HCT116 (cell line): ENCODE measurements around the gene ZNF763. TPM values are rescaled to one million over a fixed set of nuclear protein-coding genes. Genes with fewer than 3 reads are reported as not detected.
"Not testable (repeated sequence)": the region's sequence is repeated elsewhere in the genome, so short reads cannot be mapped to it uniquely, and the experiment has no call there.

Experiments used
- ATAC-seq: fragments of 200-7000 bp; cut with Tn5 transposase; 2 replicates; pipeline ENCODE4 v1.9.1; 2020; ENCODE audit warnings: mild to moderate bottlenecking, moderate library complexity
- BruUV-seq: library from RNA; stranded (reverse); fragments of 400-500 nt; replicated peaks from 2 replicates; lab custom pipeline; 2021; lab: Mats Ljungman, UMichigan
- CTCF ChIA-PET: fragments of 300-600 bp; sonication (Branson Sonifier 250); formaldehyde crosslinking; loops from one replicate; lab custom pipeline; 2021; ENCODE audit warnings: antibody characterized with exemption; lab: Charles Lee
- POLR2A ChIA-PET: fragments of 300-600, 350-600 bp; sonication (Branson Sonifier 250); formaldehyde crosslinking; loops from one replicate; lab custom pipeline; 2021; ENCODE audit warnings: antibody characterized with exemption; lab: Charles Lee
- RAD21 ChIA-PET, 2 experiments: fragments of 300-600 bp; sonication (Branson Sonifier 250); formaldehyde crosslinking; loops; one replicate each; lab custom pipeline; 2023; ENCODE audit warnings: low total read pairs in 2 of 2; ENCODE audit not compliant: uncharacterized antibody in 2 of 2, unreplicated experiment in 2 of 2, low non-redundant PET in 1 of 2; lab: Charles Lee
- DNase-seq: peaks from one replicate; pipeline ENCODE4 v3.0.0-alpha.2; 2010; ENCODE audit warnings: low read depth, low spot score
- H2AFZ ChIP-seq: fragments of 200-600 bp; shearing (Covaris generic), sonication (generic); 2 replicates; pipeline ENCODE4 v1.6.1; 2017; ENCODE audit warnings: low read depth, mixed run types, mixed read lengths, antibody characterized with exemption, low read length; ENCODE audit not compliant: poor library complexity, severe bottlenecking
- H3K27ac ChIP-seq: 2 replicates; pipeline ENCODE4 v1.5.1; 2012; ENCODE audit warnings: low read depth, low read length
- H3K27me3 ChIP-seq: fragments of 200-600 bp; sonication (generic); 2 replicates; pipeline ENCODE4 v1.6.1; 2016; ENCODE audit warnings: mixed run types, low read length, mixed read lengths; ENCODE audit not compliant: insufficient read depth
- H3K36me3 ChIP-seq, 2 experiments: fragments of 200-500 bp in 1 of 2; fragments of 200-600 bp in 1 of 2; sonication (Bioruptor generic) in 1 of 2; sonication (generic) in 1 of 2; 2 replicates each; pipeline versions ENCODE4 v1.5.1 to v1.6.1; 2014 to 2016; ENCODE audit warnings: low read length in 2 of 2, inconsistent platforms in 1 of 2, mixed read lengths in 1 of 2, mixed run types in 1 of 2; ENCODE audit not compliant: insufficient read depth in 2 of 2, control insufficient read depth in 1 of 2
- H3K4me1 ChIP-seq, 2 experiments: fragments of 200-600 bp in 1 of 2; sonication (generic) in 1 of 2; 2 replicates each; pipeline versions ENCODE4 v1.5.1 to v1.6.1; 2012 to 2017; ENCODE audit warnings: low read length in 2 of 2, inconsistent platforms in 1 of 2, mild to moderate bottlenecking in 1 of 2, mixed read lengths in 1 of 2, mixed run types in 1 of 2, moderate library complexity in 1 of 2; ENCODE audit not compliant: insufficient read depth in 2 of 2, control insufficient read depth in 1 of 2
- H3K4me2 ChIP-seq: fragments of 200-600 bp; sonication (generic); 2 replicates; pipeline ENCODE4 v1.6.1; 2017; ENCODE audit warnings: mixed run types, low read length, mixed read lengths
- H3K4me3 ChIP-seq, 2 experiments: fragments of 200-600 bp in 1 of 2; sonication (generic) in 1 of 2; replicated peaks in 1 of 2; 2 replicates each; pipeline ENCODE4 v1.5.1; 2011 to 2016; ENCODE audit warnings: low read length in 2 of 2, control low read depth in 1 of 2, low read depth in 1 of 2, mild to moderate bottlenecking in 1 of 2, mixed read lengths in 1 of 2, mixed run types in 1 of 2
- H3K79me2 ChIP-seq: fragments of 200-600 bp; sonication (generic); 2 replicates; pipeline ENCODE4 v1.6.1; 2017; ENCODE audit warnings: mild to moderate bottlenecking, mixed run types, low read length, moderate library complexity, mixed read lengths; ENCODE audit not compliant: insufficient read depth
- H3K9ac ChIP-seq: fragments of 200-600 bp; sonication (generic); 2 replicates; pipeline ENCODE4 v1.6.1; 2016; ENCODE audit warnings: low read length, mixed read lengths
- H3K9me2 ChIP-seq: fragments of 200-600 bp; sonication (generic), shearing (Covaris generic); 2 replicates; pipeline ENCODE4 v1.6.1; 2017; ENCODE audit warnings: mixed run types, mild to moderate bottlenecking, moderate library complexity; ENCODE audit not compliant: insufficient read depth
- H3K9me3 ChIP-seq, 2 experiments: fragments of 200-500 bp in 1 of 2; fragments of 200-600 bp in 1 of 2; sonication (Bioruptor generic) in 1 of 2; sonication (generic) in 1 of 2; 2 replicates each; pipeline ENCODE4 v1.6.1; 2014 to 2017; ENCODE audit warnings: low read length in 2 of 2, mixed read lengths in 2 of 2, inconsistent platforms in 1 of 2, low read depth in 1 of 2, mild to moderate bottlenecking in 1 of 2, mixed run types in 1 of 2, moderate library complexity in 1 of 2; ENCODE audit not compliant: control insufficient read depth in 1 of 2, insufficient read depth in 1 of 2
- H4K20me1 ChIP-seq: fragments of 200-600 bp; sonication (generic), shearing (Covaris generic); 2 replicates; pipeline ENCODE4 v1.6.1; 2017; ENCODE audit warnings: mixed run types, mild to moderate bottlenecking, moderate library complexity; ENCODE audit not compliant: insufficient read depth
- CBX3 ChIP-seq: IDR thresholded peaks from 2 replicates; pipeline ENCODE4 v1.6.1; 2012; ENCODE audit warnings: low read depth
- EGR1 ChIP-seq: IDR thresholded peaks from 2 replicates; pipeline ENCODE4 v1.6.1; 2012; ENCODE audit warnings: low read depth
- ELF1 ChIP-seq: IDR thresholded peaks from 2 replicates; pipeline ENCODE4 v1.6.1; 2012; ENCODE audit warnings: low read depth, borderline replicate concordance
- FOSL1 ChIP-seq: IDR thresholded peaks from 2 replicates; pipeline ENCODE4 v1.6.1; 2012; ENCODE audit warnings: low read depth
- JUND ChIP-seq: IDR thresholded peaks from 2 replicates; pipeline ENCODE4 v1.6.1; 2012
- POLR2A ChIP-seq: IDR thresholded peaks from 2 replicates; pipeline ENCODE4 v1.7.0; 2011; ENCODE audit warnings: borderline replicate concordance; ENCODE audit not compliant: insufficient read depth, insufficient read length; ENCODE audit errors: extremely low read depth
- POLR2AphosphoS5 ChIP-seq: IDR thresholded peaks from 2 replicates; pipeline ENCODE4 v1.6.1; 2011; ENCODE audit warnings: mild to moderate bottlenecking, low read depth, low read length, moderate library complexity
- SIN3A ChIP-seq: IDR thresholded peaks from 2 replicates; pipeline ENCODE4 v1.6.1; 2012; ENCODE audit warnings: low read depth
- SP1 ChIP-seq: IDR thresholded peaks from 2 replicates; pipeline ENCODE4 v1.6.1; 2012; ENCODE audit warnings: low read depth
- YY1 ChIP-seq: IDR thresholded peaks from 2 replicates; pipeline ENCODE4 v1.6.1; 2011; ENCODE audit warnings: low read length, low read depth, moderate library complexity, mild to moderate bottlenecking; ENCODE audit not compliant: insufficient replicate concordance; ENCODE audit errors: extremely low read depth
- ZFX ChIP-seq: fragments of 450-650 bp; IDR thresholded peaks from 2 replicates; pipeline ENCODE4 v1.6.1; 2017
- intact Hi-C: fragments of 100-400 bp; cut with micrococcal nuclease; formaldehyde crosslinking; loops from 2 replicates; pipeline ENCODE4 v1.10.0; 2022
- total RNA-seq: library from RNA; stranded (reverse); gene quantifications from one replicate; pipeline ENCODE4 v1.2.1, GENCODE V29; 2021; ENCODE audit not compliant: unreplicated experiment
- TF ChIP-seq, protein P1 (sequence below): IDR thresholded peaks from 2 replicates; pipeline ENCODE4 v1.6.1; 2012; ENCODE audit warnings: low read depth

The ZNF763 gene
- total RNA-seq, 1 experiment from 2014 or later = not detected

DNA sequence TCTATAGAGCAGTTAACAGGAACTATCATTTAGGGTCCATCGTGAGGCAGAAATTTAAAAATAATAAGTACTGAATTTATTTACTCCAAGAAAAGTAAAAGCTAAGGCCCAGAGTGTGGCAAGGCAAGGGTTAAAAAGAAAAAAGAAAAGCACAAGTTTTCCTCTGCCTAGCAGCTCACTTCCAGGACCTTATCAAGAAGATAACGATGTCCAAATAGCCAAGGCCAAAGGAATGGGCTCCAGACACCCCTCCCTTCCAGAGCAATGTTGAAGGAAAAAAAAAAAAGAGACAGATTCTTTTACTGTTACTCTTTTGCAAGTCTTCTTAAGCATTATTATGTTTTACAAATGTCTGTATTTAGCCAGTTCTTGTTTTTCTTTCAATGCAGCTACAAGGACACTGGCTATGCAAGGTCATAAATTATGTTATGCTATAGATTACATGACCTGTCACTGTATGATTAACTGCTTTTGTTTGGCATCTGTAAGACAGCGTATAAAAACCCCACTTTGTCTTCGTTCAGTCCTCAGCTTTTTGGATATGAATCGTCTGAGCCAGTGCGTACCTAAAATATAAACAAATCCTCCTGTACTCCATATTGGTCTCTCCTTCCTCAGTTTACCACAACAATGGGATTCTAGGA is 42.9 kb upstream of the ZNF763 start (continued):
- TF ChIP-seq, protein P1, sequence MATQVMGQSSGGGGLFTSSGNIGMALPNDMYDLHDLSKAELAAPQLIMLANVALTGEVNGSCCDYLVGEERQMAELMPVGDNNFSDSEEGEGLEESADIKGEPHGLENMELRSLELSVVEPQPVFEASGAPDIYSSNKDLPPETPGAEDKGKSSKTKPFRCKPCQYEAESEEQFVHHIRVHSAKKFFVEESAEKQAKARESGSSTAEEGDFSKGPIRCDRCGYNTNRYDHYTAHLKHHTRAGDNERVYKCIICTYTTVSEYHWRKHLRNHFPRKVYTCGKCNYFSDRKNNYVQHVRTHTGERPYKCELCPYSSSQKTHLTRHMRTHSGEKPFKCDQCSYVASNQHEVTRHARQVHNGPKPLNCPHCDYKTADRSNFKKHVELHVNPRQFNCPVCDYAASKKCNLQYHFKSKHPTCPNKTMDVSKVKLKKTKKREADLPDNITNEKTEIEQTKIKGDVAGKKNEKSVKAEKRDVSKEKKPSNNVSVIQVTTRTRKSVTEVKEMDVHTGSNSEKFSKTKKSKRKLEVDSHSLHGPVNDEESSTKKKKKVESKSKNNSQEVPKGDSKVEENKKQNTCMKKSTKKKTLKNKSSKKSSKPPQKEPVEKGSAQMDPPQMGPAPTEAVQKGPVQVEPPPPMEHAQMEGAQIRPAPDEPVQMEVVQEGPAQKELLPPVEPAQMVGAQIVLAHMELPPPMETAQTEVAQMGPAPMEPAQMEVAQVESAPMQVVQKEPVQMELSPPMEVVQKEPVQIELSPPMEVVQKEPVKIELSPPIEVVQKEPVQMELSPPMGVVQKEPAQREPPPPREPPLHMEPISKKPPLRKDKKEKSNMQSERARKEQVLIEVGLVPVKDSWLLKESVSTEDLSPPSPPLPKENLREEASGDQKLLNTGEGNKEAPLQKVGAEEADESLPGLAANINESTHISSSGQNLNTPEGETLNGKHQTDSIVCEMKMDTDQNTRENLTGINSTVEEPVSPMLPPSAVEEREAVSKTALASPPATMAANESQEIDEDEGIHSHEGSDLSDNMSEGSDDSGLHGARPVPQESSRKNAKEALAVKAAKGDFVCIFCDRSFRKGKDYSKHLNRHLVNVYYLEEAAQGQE = no peak

DNA sequence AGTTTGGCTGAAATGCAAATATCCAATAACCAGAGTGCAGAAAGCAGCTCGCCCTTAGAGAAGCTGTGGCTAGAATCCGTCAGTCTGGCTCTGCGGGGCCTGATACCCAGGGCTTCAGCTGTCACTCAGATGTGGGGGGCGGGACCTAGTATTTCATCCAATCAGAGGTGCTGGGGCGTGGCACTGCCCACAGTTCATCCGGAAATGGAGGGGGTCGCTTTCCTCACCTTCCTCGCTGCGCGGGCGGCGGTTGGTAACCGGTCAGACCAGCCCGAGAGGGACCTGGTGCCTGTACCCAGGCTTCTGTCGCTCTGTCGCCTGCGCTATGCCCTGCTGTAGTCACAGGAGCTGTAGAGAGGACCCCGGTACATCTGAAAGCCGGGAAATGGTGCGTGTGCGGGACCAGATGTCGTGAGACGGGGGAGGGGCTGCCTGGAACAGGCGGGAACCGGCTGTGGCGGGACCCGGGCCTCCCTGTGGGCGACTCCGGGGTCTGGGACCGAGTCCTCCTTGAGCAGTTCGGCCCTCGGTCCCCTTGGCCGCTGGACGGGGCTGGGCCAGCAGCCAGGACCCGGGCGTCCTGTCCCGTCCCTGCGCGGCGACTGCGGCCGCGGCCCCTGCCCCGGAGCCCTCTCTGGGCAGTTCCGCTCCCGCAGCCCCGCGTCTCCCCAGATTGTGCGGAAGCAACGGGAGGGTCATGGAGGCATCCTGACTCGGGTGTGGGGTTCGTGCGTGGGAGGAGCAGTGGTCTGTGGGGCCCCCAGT is 39.8 kb upstream of the ZNF763 start, which contains the start of gene ZNF700:
Gene ZNF700 (plus strand): TSS at position 222 of the 765 bp plus-strand sequence. CDS start 104 bp downstream, at position 326.
- Histone ChIP-seq H3K4me2 (peak within 1 kb of the TSS; percentile 94), H3K79me2 (peaks cover 38% of the 10 kb centered on the region), H4K20me1 (no peaks in the 10 kb centered on the region), H3K9me2 (no peaks in the 10 kb centered on the region), H3K4me1 (peaks cover 0 to 22% of the 10 kb centered on the region in 2 experiments; a peak in 2 of 4 replicates), H3K9ac (peak within 1 kb of the TSS; percentile 83), H3K27ac (peak within 1 kb of the TSS; percentile 94), H3K27me3 (no peaks in the 10 kb centered on the region), H3K36me3 (0 out of 4 replicates have a peak, but pooled peaks cover 0 to 9% of the 10 kb centered on the region in 2 experiments), H2AFZ (peak within 1 kb of the TSS; percentile 97), H3K4me3 (peak within 1 kb of the TSS; percentile 79 to 86), H3K9me3 (peaks cover 0 to 3% of the 10 kb centered on the region in 2 experiments; a peak in 2 of 4 replicates)
- ChIA-PET CTCF (interaction anchor here (0.6 to 2.9 kb wide), 3 partner anchors 64 to 747 kb away, joined by 3 to 22 read pairs (median 3); no protein-coding TSS in a partner anchor), POLR2A (interaction anchor here (0.7 to 1.0 kb wide), 3 partner anchors 9 to 864 kb away, joined by 3 to 4 read pairs (median 3); no protein-coding TSS in a partner anchor), RAD21 (no interaction called here)
- intact Hi-C loops = loop anchor here (5.0 to 10.0 kb wide), 2 partner anchors 367 to 740 kb away; partner anchors contain the start of genes MAN2B1, WDR83 and ZNF44
- DNase-seq = peak; percentile 85
- peak; percentile 94 for ATAC-seq
- TF ChIP-seq SIN3A (peak; percentile 51; the same call in 1 of the 2 replicates), YY1 (peak; percentile 25), POLR2AphosphoS5 (peak; percentile 79), JUND (no peak), ELF1 (peak; percentile 47), FOSL1 (no peak), EGR1 (peak; percentile 52; the same call in 1 of the 2 replicates), POLR2A (no peak), CBX3 (0 out of 2 replicates have a peak, but pooled peaks have one; percentile 2), ZFX (no peak), SP1 (peak; percentile 63)
- BruUV-seq = TSS peak; percentile 64

DNA sequence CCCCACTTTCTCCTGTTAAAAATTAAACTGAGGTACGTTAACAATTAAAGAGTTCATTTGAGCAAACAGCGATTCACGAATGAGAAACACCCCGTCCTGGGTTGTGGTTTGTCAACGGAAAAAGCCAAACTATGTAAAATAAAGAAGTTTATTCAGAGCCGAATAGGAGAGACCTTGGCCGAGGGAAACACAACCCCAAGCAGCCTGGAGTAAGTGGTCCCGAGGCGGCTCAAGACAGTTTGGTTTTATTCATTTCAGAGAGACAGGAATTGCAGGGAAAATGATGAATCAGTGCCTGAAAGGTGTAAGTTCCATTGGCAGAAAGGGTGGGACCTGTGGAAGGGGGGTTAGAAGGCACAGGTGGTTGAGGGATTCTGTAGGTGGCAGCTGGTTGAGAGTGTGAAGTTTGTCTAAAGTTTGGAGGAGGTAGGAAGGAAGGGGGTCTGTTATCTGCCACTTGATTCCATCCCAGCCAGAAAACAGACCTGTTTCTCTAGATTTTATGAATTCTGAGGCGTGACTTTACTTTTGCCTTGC is 39.1 kb upstream of the ZNF763 start:
- Histone ChIP-seq H3K4me1 (peaks cover 0 to 22% of the 10 kb centered on the region in 2 experiments; a peak in 2 of 4 replicates), H3K4me2 (peak overlapping the region; percentile 94), H3K4me3 (peak overlapping the region; percentile 79 to 86), H3K79me2 (peaks cover 38% of the 10 kb centered on the region), H3K9ac (peak overlapping the region; percentile 83), H3K27ac (peak overlapping the region; percentile 94)
- intact Hi-C loops = loop anchor here (10.0 kb wide), 1 partner anchor 739 kb away; the partner anchor contains the start of genes MAN2B1 and WDR83
- POLR2A ChIA-PET, CTCF ChIA-PET, H4K20me1 ChIP-seq, H3K9me2 ChIP-seq, ATAC-seq, DNase-seq, H3K9me3 ChIP-seq, RAD21 ChIA-PET, H3K36me3 ChIP-seq, H3K27me3 ChIP-seq, H2AFZ ChIP-seq, BruUV-seq: not testable (repeated sequence)
